H4 (cell line): Measurements from ENCODE around the gene KRTAP10-9. TPM values are rescaled to one million over a fixed set of nuclear protein-coding genes. Genes with fewer than 3 reads are reported as not detected.
"Not testable (repeated sequence)": the region's sequence is repeated elsewhere in the genome, so short reads cannot be mapped to it uniquely, and the experiment has no call there.

Experiments used
- DNase-seq: peaks from one replicate; pipeline ENCODE4 v3.0.0-alpha.2; 2015; ENCODE audit warnings: low spot score
- total RNA-seq: library from RNA; depleted of rRNA; stranded (reverse); fragments of >200 nt; shearing (Covaris generic); gene quantifications from 2 replicates; pipeline ENCODE4 v1.2.3, GENCODE V29; 2014

KRTAP10-9 gene
- total RNA-seq, 1 experiment from 2014 or later = not detected

DNA sequence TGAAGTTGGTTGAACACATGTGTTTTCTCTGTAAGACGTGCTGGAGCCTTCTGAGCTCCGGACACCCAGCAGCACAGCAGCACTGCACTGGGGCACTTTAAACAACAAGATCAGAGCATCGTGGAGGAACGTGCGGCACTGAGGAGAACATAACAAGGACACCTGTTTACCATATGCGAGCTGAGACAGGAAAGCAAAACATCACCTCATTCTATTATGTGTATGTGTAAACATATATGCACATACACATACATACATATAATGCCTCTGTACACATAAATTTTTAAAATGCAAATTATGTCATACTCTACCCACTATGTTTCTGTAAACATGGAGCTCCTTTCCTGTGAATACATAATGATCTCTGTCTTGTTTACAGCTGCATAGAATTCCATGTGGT lies 31.4 kb upstream of the KRTAP10-9 start:
- DNase-seq = no peak

DNA sequence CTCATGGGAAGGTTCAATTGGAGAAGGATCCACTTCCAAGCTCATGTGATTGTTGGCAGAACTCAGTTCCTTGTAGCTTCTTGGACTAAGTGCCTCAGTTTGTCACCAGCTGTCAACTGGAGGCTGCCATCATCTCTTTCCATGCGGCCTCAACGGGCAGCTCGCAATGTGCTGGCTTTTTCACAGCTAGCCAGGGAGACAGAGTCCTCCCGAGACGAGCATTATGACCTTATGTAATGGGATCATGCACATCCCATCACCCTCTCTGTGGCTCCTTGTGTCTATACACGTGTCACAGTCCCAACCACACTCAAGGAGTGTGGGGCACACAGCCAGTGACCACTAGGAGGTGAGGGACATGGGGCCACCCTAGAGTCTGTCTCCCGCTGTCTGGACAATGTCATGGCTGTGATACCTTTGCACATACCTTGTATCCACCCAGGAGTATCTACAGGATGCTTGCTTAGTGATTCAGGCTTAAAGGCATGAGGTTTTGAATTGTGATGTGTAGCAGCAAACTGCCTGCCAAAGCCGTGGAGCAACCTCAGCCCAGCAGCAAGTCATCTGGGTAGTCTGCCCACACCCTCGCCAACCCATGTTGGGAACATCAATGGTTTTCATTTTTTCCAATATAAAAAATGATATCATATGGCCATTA lies 30.7 kb upstream of the KRTAP10-9 start:
- DNase-seq = no peak

- DNase-seq = no peak
Measured at GRCh38 chr21:44598061-44598460, 28.8 kb upstream of the KRTAP10-9 start.

- DNase-seq = no peak
Measured at GRCh38 chr21:44599264-44600029, 27.4 kb upstream of the KRTAP10-9 start.

DNA sequence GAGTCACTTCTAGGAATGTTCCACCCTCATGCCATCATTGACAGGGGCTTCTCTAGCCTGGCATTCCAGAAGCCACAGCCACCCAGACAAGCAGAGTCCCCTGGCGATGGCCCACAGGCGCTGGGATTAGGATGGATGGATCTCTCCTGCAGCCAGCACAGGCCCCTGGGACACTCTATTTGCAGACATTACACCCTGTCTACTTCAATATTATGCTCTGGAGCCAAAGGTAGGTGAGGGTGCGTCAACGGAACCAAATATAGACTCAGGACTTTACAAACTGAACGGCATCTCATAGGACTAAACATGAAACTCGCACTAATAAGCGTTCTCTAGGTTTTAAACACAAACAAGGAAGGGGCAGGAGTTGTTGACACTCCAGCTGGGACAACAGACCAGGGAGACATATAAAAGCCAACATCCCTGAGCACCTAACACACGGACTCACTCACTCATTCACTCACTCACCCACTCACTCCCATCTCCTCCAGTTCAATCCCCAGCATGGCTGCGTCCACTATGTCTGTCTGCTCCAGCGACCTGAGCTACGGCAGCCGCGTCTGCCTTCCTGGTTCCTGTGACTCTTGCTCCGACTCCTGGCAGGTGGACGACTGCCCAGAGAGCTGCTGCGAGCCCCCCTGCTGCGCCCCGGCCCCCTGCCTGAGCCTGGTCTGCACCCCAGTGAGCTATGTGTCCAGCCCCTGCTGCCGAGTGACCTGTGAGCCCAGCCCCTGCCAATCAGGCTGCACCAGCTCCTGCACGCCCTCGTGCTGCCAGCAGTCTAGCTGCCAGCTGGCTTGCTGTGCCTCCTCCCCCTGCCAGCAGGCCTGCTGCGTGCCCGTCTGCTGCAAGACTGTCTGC lies 26.5 kb upstream of the KRTAP10-9 start, which contains the start of gene KRTAP10-7:
Gene KRTAP10-7 (plus strand): TSS at position 480 of the 861 bp plus-strand sequence. CDS start 25 bp downstream, at position 505.
- not testable (repeated sequence) for DNase-seq

DNA sequence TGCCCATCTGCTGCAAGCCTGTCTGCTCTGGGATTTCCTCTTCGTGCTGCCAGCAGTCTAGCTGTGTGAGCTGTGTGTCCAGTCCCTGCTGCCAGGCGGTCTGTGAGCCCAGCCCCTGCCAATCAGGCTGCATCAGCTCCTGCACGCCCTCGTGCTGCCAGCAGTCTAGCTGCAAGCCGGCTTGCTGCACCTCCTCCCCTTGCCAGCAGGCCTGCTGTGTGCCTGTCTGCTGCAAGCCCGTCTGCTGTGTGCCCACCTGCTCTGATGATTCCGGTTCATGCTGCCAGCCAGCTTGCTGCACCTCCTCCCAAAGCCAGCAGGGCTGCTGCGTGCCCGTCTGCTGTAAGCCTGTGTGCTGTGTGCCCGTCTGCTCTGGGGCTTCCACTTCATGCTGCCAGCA lies 25.8 kb upstream of the KRTAP10-9 start:
- DNase-seq = not testable (repeated sequence)

DNA sequence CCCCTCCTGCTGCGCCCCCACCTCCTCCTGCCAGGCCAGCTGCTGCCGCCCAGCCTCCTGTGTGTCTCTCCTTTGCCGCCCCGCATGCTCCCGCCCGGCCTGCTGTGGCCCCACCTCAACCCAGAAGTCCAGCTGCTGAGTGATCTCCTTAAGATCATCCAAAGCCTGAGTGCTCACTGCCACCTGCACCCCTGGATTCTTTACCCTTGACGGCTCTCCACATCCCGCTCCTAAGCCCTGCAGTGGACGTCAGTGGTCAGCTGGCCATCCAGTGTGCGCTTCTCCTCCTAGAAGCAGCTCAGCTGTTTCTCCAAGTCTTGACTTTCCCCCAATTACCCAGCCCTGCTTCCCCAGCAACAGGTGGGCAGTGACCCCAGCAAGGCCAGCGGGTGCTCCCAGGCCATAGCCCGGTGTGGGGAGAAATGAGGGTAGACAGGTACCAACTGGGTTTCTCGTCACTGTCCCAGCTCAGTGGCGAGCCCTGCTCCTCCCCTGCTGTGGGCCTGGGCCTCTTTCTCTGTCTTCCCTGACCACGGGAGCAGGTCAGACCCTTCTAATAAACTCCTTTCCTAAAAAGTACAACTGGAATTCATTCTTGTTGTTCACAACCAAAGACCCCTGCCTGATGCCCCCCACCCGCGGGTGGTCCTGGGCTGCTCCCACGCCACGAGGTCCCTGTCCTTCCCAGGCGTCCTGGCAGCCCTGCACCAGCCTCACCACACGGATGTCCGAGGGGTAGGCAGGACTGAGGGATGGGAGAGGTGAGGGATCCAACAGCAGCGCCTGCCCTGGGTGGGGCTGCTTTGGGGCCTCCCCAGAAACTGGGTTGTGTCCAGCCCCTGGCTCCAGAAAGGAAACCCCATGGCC lies 25.1 kb upstream of the KRTAP10-9 start:
- DNase-seq = no peak

DNA sequence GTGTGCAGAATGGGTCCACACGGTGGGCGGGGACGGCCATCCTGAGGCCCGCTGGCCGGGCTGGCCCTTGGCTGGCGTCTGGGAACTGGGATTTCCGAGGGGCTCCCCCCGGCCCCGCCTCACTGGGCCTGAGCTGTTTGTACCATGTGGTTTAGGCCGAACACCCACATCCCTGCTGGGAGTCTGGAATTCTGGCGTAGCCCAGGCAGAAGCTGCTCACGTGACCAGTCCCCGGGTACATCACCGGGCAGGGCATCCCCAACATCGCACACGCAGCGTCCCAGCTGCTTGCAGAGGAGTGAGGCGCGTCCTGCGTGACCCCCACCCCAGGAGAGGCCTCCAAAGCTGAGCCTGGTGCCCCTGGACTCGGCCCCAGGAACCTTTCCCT lies 24.4 kb upstream of the KRTAP10-9 start:
- DNase-seq = no peak

DNA sequence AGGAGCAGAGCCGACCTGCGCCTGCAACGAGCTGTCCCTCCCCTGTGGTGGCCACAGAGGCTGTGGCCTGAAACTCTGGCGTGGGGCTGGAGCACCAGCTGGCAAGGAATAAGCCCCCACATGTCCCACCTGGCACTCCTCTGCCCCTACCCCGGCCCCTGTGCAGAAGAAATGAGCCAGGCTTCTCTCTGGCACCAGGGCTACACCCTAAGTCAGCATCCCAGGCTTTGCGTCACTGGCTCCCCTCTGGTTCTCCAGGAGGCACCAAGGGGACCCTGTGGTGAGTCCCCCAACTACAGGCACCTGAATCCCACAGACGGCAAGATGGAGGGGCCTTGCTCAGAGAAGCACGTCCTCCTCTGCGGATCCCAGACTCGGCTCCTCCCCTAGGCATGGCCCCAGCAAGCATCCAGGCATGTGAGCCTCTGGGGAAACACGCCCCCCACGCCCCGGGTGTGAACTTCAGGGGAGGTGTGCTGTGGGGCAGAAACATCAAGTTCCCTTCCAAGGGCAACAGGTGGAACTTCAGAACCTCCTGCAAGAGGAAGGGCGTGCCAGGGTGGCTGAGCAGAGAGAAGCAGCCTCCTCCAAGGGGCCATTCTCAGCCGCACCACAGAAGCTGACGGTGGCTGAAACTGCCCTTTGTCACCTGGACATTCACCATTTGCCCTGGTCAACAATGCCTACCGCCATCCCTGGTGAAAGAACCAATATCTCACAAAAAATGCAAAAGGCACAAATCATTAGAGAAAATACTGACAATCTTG lies 23.6 kb upstream of the KRTAP10-9 start:
- DNase-seq = no peak

GRCh38 chr21:44603911-44604310 lies 23.0 kb upstream of the KRTAP10-9 start:
- no peak for DNase-seq

- DNase-seq = no peak
Measured at GRCh38 chr21:44606495-44606894, 20.4 kb upstream of the KRTAP10-9 start.

- no peak for DNase-seq
Measured at GRCh38 chr21:44609193-44609592, 17.7 kb upstream of the KRTAP10-9 start.

- not testable (repeated sequence) for DNase-seq
Measured at GRCh38 chr21:44610157-44610843, 16.6 kb upstream of the KRTAP10-9 start.

GRCh38 chr21:44611551-44611950 lies 15.3 kb upstream of the KRTAP10-9 start:
- no peak for DNase-seq

DNA sequence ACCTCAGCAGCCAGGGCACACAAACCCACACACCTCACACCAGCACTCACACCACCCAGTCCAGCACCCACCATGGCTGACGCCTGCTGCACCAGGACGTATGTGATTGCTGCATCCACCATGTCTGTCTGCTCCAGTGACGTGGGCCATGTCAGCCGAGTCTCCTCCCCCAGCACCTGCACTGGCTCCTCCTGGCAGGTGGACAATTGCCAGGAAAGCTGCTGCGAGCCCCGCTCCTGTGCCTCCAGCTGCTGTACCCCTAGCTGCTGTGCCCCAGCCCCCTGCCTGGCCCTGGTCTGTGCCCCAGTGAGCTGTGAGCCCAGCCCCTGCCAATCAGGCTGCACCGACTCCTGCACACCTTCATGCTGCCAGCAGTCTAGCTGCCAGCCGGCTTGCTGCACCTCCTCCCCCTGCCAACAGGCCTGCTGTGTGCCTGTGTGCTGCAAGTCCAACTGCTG lies 14.8 kb upstream of the KRTAP10-9 start, which contains the start of gene KRTAP10-8:
Gene KRTAP10-8 (plus strand): TSS at position 51 of the 458 bp plus-strand sequence. CDS start 22 bp downstream, at position 73.
- no peak for DNase-seq

- DNase-seq = no peak
Measured at GRCh38 chr21:44612669-44613229, 14.1 kb upstream of the KRTAP10-9 start.

DNA sequence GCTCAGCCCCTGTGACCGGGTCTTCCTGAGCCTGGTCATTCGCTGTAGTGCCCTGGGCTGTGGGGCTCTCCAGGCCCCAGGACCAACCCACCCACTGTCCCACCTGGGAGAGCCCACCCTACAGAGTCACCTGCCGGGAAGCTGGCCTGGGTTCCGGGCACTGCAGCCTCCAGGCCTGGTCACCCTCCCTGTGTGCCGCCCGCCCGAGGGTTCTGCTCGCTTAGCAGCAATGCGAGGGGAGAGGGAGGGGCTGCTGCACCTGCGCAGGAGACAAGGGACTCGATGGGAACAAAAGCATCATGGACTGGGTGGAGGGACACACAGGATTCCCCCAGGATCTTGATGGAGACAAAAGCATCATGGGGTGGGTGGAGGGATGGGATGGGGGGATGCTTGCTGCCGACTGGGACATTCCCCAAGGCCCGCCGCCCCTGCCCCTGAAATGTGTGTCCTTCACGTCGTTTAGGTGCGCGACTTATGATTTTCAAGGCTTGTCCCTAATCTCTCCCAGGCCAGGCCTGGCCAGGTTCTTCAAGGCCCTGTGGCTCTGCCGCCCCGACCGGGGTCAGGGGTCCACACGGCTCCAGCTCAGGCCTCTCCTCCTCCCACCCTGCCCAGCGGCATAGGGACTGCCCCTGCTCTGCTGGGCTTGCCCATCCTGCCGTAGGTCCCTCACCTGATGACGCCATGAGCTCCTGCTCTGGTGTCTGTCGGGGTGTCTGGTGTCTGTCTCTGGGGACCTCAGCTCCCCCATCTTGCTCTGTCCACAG lies 13.3 kb upstream of the KRTAP10-9 start:
- no peak for DNase-seq

DNA sequence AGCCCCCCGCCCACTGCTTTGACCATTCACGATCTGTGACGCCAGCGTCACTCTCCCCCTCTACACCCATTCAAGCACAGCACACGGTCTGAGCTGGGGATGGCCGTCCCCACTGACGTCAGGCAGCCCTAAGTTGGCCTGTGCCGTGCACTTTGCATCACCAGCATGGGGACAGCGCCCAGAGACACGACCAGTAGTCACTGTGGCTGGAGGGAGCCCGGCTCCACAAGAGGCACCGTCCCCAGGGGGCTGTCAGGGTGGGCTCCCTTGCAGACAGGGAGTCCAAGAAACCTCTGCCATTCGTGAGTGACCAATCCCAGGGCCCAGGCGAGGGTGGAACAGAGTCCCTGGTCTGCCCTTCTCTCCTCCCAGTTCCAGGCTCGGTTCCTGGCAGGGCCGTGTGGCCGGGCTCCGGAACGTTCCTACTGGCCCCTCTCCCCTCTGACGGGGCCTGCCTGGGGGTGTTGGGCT lies 12.7 kb upstream of the KRTAP10-9 start:
- DNase-seq = no peak
